ENCODE measurements around the gene TNFSF12. TPM values are rescaled to one million over a fixed set of nuclear protein-coding genes. Genes with fewer than 3 reads are reported as not detected.

TNFSF12 gene
- total and polyA plus RNA-seq, 7 donors: 10.2 to 23.4 (median 14.4) TPM

- 56 to 62% (median 61%) methylated on average over 23 to 24 of the region's 24 CpGs for WGBS, 3 donors
- Histone ChIP-seq H3K27me3 (ENCODE audit: insufficient read depth in 3 of 3, low read length in 2 of 3) (no peaks in the 10 kb centered on the region), H3K9me3 (no peaks in the 10 kb centered on the region), H3K36me3 (ENCODE audit: insufficient read depth in 1 of 2, low read depth in 1 of 2) (peaks cover 18 to 74% of the 10 kb centered on the region in 2 donors), H3K27ac (peak within 1 kb of the TSS; percentile 69), H3K4me3 (peak within 1 kb of the TSS; percentile 58), H3K4me1 (peaks cover 34% of the 10 kb centered on the region)
- TF ChIP-seq CTCF (IDR thresholded peaks at IDR 0.05): no peak
- DNase-seq (peak in 1 of 2 donors; percentile 47), ATAC-seq (peak; percentile 16 to 28 (median 22))
- intact Hi-C loops (cut with DNase I): loop anchor here in 1 of 2 donors (2.0 to 10.0 kb wide), 2 partner anchors 75 to 355 kb away; partner anchors contain the start of genes DVL2 and PHF23
Measured at GRCh38 chr17:7589891-7590691, 41.2 kb downstream of the TNFSF12 start, which contains the start of gene SOX15. TSS of gene SOX15 (minus strand) at chr17:7590094. CDS start at chr17:7589676, 418 bp downstream.

GRCh38 chr17:7590743-7591142, 41.9 kb downstream of the TNFSF12 start:
- Histone ChIP-seq H3K4me1 (peaks cover 28% of the 10 kb centered on the region), H3K27me3 (ENCODE audit: insufficient read depth in 3 of 3, low read length in 2 of 3) (no peaks in the 10 kb centered on the region), H3K27ac (peak overlapping the region; percentile 69), H3K36me3 (ENCODE audit: insufficient read depth in 1 of 2, low read depth in 1 of 2) (peaks cover 25 to 79% of the 10 kb centered on the region in 2 donors), H3K9me3 (no peaks in the 10 kb centered on the region), H3K4me3 (no peak overlapping the region)
- peak in 1 of 2 donors; percentile 59 for DNase-seq
- WGBS, 3 donors: 66 to 74% (median 67%) methylated on average over 4 of the region's 4 CpGs
- TF ChIP-seq CTCF (IDR thresholded peaks at IDR 0.05): no peak
- intact Hi-C loops (cut with DNase I): no loop called here
- ATAC-seq: peak; percentile 30 to 66 (median 54)

DNA sequence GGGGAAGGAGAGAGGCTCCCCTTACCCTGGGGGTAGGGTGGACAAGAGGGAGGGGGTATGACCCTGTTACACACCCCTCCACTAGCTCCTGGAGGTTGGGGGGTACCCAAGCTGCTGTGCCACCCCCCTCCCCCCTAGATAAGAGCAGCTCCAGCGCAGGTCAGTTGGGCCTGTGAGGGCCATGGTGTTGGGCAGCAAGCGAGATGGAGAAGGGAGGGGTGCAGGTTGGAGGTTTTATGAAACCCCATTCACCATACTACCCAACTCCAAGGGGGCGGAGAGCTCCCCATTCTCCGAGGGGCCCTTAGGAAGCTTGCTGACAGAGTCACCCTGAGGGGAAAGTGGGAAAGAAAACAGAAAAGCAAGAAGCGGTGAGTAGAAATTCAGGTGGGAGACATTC, 42.7 kb downstream of the TNFSF12 start:
- Histone ChIP-seq H3K4me3 (no peak overlapping the region), H3K9me3 (no peaks in the 10 kb centered on the region), H3K27me3 (ENCODE audit: insufficient read depth in 3 of 3, low read length in 2 of 3) (no peaks in the 10 kb centered on the region), H3K4me1 (peaks cover 28% of the 10 kb centered on the region), H3K36me3 (ENCODE audit: insufficient read depth in 1 of 2, low read depth in 1 of 2) (peaks cover 29 to 80% of the 10 kb centered on the region in 2 donors), H3K27ac (no peak overlapping the region)
- ATAC-seq (no peak), DNase-seq (no peak)
- no peak for TF ChIP-seq CTCF (IDR thresholded peaks at IDR 0.05)
- intact Hi-C loops (cut with DNase I): no loop called here
- 84 to 92% (median 87%) methylated on average over 5 of the region's 5 CpGs for WGBS, 3 donors

DNA sequence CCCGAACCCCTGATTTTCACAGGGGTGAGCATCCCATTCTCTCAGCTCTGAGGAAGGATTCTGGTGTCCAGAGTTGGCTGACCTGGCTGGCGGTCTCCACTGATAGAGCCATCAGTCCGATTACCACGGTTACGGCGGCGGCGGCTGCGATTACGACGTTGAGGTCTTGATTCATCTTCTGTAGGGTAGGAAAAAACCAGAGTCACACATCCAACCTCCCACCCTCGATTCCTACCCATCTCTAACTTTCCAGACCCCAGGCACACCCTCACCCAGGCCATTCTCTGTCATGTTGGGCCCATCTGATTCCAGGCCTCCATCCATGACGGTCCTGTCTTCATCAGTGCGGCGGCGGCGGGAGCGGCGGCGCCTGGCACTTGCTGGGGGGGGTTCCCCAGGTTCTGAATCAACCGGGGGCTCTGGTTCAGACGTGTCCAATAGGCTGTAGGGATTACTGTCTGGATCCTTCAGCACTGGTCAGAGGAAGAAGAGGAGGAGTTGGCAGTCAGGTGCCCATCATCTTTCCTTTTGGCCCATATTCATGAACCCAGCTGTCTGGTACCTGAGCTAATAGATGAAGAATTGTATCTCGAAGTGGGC, 43.7 kb downstream of the TNFSF12 start:
- Histone ChIP-seq H3K4me3 (no peak overlapping the region), H3K36me3 (ENCODE audit: insufficient read depth in 1 of 2, low read depth in 1 of 2) (peaks cover 29 to 80% of the 10 kb centered on the region in 2 donors), H3K4me1 (peaks cover 28% of the 10 kb centered on the region), H3K27me3 (ENCODE audit: insufficient read depth in 3 of 3, low read length in 2 of 3) (no peaks in the 10 kb centered on the region), H3K9me3 (no peaks in the 10 kb centered on the region), H3K27ac (no peak overlapping the region)
- WGBS, 3 donors: 89 to 94% (median 89%) methylated on average over 23 of the region's 23 CpGs
- intact Hi-C loops (cut with DNase I): no loop called here
- no peak for ATAC-seq
- TF ChIP-seq CTCF (IDR thresholded peaks at IDR 0.05): no peak
- DNase-seq: no peak

All from psoas muscle (tissue), 8 donors.